ENCODE data around the gene ADAM15.
A peak's percentile ranks its signal among the peaks of the same experiment; 100 is the strongest.

Gene ADAM15

DNA sequence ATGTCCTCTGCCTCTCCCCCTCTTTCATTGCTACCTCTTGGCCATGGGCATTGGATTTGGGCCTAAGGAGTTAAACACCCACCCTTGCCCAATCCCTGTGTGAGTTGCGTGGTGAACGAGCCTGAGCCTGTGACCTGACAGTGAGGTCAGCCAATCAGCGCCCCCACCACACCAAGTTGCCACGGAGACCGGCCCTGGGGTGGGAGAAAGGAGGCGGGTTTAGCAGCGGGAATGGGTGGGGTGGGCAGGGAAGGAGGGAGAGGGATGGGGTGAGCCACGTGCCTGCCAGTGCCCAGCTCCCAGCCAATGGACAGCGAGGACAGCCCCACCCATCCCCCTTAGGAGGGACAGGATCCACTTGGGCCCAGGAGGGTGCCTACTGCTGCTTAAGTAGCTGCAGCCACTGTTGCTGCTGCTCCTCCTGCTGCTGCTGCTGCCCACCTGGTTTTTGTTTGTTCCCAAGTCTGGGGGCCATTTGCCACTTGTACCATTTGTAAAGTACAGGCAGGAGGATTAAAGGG is 39.0 kb upstream of the ADAM15 start:
- DNase-seq (ENCODE audit: low read depth, low spot score) = peak; percentile 24
- no peak overlapping the region for H3K4me3 ChIP-seq (ENCODE audit: low read depth, low read length)

DNA sequence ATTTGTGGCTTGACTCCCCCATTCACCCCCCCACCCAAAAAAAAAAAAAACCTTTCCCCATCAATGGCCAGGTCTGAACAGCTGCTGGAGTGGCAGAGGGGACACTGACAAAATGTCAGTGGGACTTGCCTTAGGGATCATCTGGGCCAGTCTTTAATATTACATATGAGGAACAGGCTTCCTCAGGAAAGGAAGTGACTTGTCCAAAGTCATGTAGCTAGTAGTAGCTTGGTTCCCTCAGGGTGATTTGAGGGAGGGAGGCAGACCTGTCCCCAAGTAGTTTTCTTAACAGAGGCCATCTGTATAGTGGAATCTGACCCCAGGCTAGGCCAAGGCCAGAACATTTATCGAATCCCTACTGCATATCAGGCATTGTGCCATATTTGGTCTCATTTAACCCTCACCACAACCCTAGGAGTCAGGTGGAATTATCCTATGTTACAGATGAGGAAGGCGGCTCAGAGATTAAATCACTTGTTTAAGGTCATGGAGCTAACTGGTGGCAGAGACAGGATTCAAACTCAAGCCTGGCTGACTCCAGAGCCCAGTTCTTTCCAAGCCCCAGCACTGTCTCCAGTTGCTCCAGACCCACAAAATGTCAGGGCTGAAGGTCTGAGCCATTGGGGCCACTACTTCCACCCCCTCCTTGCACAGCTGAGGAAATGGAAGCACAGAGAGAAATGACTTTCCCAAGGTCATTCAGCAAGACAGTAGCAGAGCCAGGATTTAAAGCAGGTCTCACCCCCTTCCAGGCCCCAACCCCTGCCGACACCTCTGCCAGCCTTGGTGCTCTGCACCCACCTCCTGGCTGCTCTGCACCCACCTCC is 38.1 kb upstream of the ADAM15 start:
- DNase-seq (ENCODE audit: low read depth, low spot score) = no peak
- H3K4me3 ChIP-seq (ENCODE audit: low read depth, low read length) = no peak overlapping the region
- in situ Hi-C loops (cut with HindIII; ENCODE audit: low sequenced_read_pairs) = no loop called here
- TF ChIP-seq, protein P1, sequence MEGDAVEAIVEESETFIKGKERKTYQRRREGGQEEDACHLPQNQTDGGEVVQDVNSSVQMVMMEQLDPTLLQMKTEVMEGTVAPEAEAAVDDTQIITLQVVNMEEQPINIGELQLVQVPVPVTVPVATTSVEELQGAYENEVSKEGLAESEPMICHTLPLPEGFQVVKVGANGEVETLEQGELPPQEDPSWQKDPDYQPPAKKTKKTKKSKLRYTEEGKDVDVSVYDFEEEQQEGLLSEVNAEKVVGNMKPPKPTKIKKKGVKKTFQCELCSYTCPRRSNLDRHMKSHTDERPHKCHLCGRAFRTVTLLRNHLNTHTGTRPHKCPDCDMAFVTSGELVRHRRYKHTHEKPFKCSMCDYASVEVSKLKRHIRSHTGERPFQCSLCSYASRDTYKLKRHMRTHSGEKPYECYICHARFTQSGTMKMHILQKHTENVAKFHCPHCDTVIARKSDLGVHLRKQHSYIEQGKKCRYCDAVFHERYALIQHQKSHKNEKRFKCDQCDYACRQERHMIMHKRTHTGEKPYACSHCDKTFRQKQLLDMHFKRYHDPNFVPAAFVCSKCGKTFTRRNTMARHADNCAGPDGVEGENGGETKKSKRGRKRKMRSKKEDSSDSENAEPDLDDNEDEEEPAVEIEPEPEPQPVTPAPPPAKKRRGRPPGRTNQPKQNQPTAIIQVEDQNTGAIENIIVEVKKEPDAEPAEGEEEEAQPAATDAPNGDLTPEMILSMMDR (IDR thresholded peaks at IDR 0.05; ENCODE audit: low read depth, low read length) = no peak

More for the DNA sequence above, 39.0 kb upstream of the ADAM15 start:
- TF ChIP-seq, protein P1 (IDR thresholded peaks at IDR 0.05; ENCODE audit: low read depth, low read length) = no peak
- in situ Hi-C loops (cut with HindIII; ENCODE audit: low sequenced_read_pairs) = no loop called here

DNA sequence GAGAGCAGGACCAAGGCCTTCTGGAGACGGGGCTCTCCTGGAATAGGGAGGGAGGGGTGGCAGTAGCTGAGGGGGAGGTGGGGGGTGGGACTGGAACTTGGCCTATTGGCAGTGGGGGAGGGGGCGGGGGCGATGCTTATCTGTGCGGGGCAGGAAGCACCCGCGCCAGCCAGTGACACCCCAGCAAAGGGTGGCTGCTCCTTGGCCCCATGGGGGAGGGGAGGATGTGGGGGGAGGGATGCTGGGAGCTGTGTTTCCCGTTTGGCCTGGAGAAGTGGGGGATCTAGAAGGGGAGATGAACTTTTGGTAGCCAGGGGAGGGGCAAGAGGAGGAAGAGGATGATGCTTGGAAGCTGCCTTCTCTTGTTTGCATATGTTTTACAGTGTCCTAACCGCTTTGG is 37.5 kb upstream of the ADAM15 start:
- DNase-seq (ENCODE audit: low read depth, low spot score) = no peak
- in situ Hi-C loops (cut with HindIII; ENCODE audit: low sequenced_read_pairs) = no loop called here
- TF ChIP-seq, protein P1 (IDR thresholded peaks at IDR 0.05; ENCODE audit: low read depth, low read length) = no peak
- no peak overlapping the region for H3K4me3 ChIP-seq (ENCODE audit: low read depth, low read length)

DNA sequence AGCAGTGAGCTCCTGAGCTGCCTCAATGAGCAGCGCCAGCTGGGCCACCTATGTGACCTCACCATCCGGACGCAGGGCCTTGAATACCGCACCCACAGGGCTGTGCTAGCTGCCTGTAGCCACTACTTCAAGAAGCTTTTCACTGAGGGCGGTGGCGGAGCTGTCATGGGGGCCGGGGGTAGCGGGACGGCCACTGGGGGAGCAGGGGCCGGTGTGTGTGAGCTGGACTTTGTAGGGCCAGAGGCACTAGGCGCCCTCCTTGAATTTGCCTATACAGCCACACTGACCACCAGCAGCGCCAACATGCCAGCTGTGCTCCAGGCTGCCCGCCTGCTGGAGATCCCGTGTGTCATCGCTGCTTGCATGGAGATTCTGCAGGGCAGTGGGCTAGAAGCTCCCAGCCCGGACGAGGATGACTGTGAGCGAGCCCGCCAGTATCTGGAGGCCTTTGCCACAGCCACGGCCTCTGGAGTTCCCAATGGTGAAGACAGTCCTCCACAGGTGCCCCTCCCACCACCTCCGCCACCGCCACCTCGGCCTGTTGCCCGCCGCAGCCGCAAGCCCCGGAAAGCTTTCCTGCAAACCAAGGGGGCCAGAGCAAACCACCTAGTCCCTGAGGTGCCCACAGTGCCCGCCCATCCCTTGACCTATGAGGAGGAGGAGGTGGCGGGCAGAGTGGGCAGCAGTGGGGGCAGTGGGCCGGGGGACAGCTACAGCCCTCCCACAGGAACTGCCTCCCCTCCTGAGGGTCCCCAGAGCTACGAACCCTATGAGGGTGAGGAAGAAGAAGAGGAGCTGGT is 36.2 kb upstream of the ADAM15 start:
- in situ Hi-C loops (cut with HindIII; ENCODE audit: low sequenced_read_pairs) = no loop called here
- TF ChIP-seq, protein P1 (IDR thresholded peaks at IDR 0.05; ENCODE audit: low read depth, low read length) = no peak
- DNase-seq (ENCODE audit: low read depth, low spot score) = no peak
- no peak overlapping the region for H3K4me3 ChIP-seq (ENCODE audit: low read depth, low read length)

DNA sequence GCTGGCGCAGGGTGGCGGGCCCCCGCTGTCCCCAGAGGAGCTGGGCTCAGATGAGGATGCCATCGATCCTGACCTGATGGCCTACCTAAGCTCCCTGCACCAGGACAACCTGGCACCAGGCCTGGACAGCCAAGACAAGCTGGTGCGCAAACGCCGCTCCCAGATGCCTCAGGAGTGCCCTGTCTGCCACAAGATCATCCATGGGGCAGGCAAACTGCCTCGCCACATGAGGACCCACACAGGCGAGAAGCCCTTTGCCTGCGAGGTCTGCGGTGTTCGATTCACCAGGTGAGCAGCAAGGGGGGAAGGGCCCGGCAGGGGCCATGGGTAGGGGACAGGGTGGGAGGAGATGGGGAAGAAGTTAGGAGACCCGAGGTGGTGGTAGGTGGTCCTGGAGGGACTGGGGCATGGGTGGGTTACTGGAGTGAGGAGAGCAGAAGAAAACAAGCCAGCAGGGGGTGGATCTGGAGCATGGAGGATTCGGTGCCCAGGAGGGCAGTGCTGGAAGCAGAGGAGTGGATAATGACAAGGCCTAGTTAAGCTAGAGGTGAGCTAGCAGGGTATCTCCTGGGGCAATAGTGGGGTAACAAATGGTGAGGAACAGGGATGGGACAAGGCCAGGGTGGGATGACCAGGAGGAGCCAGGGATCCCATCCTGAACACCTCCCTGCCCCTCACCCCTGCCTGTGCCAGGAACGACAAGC is 35.4 kb upstream of the ADAM15 start:
- no peak for DNase-seq (ENCODE audit: low read depth, low spot score)
- TF ChIP-seq, protein P1 (IDR thresholded peaks at IDR 0.05; ENCODE audit: low read depth, low read length) = no peak
- in situ Hi-C loops (cut with HindIII; ENCODE audit: low sequenced_read_pairs) = no loop called here
- H3K4me3 ChIP-seq (ENCODE audit: low read depth, low read length) = no peak overlapping the region

DNA sequence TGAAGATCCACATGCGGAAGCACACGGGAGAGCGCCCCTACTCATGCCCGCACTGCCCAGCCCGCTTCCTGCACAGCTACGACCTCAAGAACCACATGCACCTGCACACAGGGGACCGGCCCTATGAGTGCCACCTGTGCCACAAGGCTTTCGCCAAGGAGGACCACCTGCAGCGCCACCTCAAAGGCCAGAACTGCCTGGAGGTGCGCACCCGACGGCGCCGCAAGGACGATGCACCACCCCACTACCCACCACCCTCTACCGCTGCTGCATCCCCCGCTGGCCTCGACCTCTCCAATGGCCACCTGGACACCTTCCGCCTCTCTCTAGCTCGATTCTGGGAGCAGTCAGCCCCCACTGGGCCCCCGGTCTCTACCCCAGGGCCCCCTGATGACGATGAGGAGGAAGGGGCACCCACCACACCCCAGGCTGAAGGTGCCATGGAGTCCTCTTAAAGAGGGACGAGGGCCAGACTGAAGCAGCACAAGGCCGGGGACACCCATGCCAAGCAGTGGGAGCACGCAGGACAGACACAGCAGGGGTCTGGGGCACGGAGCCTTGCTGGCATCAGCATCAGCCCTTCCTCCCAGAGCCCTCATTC is 34.8 kb upstream of the ADAM15 start:
- in situ Hi-C loops (cut with HindIII; ENCODE audit: low sequenced_read_pairs) = no loop called here
- no peak for DNase-seq (ENCODE audit: low read depth, low spot score)
- TF ChIP-seq, protein P1 (IDR thresholded peaks at IDR 0.05; ENCODE audit: low read depth, low read length) = no peak
- no peak overlapping the region for H3K4me3 ChIP-seq (ENCODE audit: low read depth, low read length)
